ENCODE data around the gene DISP3. TPM values are rescaled to one million over a fixed set of nuclear protein-coding genes. Genes with fewer than 3 reads are reported as not detected.

DISP3 gene
- total RNA-seq, 2 experiments from 2014 or later = 0.97 to 1.7 TPM

DNA sequence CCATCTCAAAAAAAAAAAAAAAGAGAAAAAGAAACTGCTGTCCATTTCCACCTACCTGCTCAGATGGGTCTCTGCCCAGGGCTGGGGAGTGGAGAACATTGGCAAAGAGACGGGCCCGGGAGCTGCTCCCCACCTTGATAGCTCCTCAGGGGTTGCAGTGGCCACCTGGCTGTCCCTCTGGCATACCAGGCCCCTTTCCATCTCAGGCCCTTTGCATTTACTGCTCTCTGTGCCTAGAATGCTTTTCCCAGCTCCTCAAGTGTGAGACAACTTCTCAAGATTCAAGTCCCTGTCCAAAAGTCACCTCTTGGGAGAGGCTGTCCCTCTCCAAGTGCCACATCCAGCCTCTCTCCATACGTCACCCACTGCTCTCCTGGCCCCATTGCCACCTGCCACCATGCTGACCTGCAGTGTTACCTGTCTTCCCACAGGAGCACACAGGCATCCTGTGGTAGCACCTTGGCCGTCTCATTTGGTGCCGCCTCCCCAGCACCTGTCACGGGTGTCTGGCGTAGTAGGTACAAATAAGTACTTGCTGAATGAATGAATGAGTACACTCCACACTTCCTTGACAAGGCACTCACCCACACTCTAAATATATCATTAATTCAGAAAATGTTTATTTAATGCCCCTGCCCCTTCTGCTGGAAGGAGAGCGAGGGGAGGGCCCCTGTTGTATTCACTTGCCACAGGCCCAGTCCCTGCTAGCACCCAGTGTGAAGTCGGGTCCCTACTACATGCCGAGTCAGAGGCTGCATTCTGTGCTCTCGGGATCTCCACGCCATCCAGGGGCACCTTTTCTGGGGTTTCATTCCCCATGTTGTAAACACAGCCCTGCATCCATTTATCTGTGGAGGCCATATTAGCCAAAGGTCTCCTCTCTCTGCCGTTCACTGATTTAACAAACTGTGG lies 48.8 kb downstream of the DISP3 start:
- Histone ChIP-seq H3K4me3 (ENCODE audit: low read depth, low read length, poor library complexity, severe bottlenecking) (no peak overlapping the region), H3K36me3 (ENCODE audit: insufficient read depth, low read length) (no peaks in the 10 kb centered on the region), H3K4me1 (ENCODE audit: insufficient read depth, low read length, poor library complexity, severe bottlenecking) (no peaks in the 10 kb centered on the region), H3K9me2 (ENCODE audit: insufficient read depth, low read length) (no peaks in the 10 kb centered on the region), H3K4me2 (ENCODE audit: low read length) (no peak overlapping the region), H3K79me2 (ENCODE audit: insufficient read depth, low read depth, low read length) (no peaks in the 10 kb centered on the region), H2AFZ (ENCODE audit: low read length) (no peak overlapping the region), H3K9me3 (ENCODE audit: low read length) (no peaks in the 10 kb centered on the region), H4K20me1 (ENCODE audit: insufficient read depth, low read length) (no peaks in the 10 kb centered on the region), H3K27ac (ENCODE audit: low read depth, low read length, poor library complexity, severe bottlenecking) (no peak overlapping the region)
- intact Hi-C loops (cut with micrococcal nuclease; ENCODE audit: unreplicated experiment) = no loop called here
- ChIA-PET POLR2A (no interaction called here), CTCF (ENCODE audit: unreplicated experiment) (no interaction called here)
- DNase-seq (ENCODE audit: low spot score) = no peak
- no TSS peak for BruUV-seq (replicated peaks)
- TF ChIP-seq EZH2phosphoT487 (IDR thresholded peaks at IDR 0.05; ENCODE audit: borderline replicate concordance, low read depth, low read length) = no peak
- no peak for TF ChIP-seq CTCF (conservative IDR thresholded peaks at IDR 0.05; ENCODE audit: low read length)

- CTCF ChIA-PET (ENCODE audit: unreplicated experiment) = no interaction called here
- Histone ChIP-seq H2AFZ (ENCODE audit: low read length) (no peak overlapping the region), H3K9me2 (ENCODE audit: insufficient read depth, low read length) (no peaks in the 10 kb centered on the region), H3K4me2 (ENCODE audit: low read length) (no peak overlapping the region), H3K36me3 (ENCODE audit: insufficient read depth, low read length) (no peaks in the 10 kb centered on the region), H3K9me3 (ENCODE audit: low read length) (no peaks in the 10 kb centered on the region), H4K20me1 (ENCODE audit: insufficient read depth, low read length) (no peaks in the 10 kb centered on the region), H3K27ac (ENCODE audit: low read depth, low read length, poor library complexity, severe bottlenecking) (no peak overlapping the region), H3K4me1 (ENCODE audit: insufficient read depth, low read length, poor library complexity, severe bottlenecking) (no peaks in the 10 kb centered on the region), H3K79me2 (ENCODE audit: insufficient read depth, low read depth, low read length) (no peaks in the 10 kb centered on the region), H3K4me3 (ENCODE audit: low read depth, low read length, poor library complexity, severe bottlenecking) (no peak overlapping the region)
- POLR2A ChIA-PET = interaction anchor here (0.5 kb wide), 1 partner anchor 126 kb away, joined by 6 read pairs; the partner anchor contains the start of gene FBXO44
- TF ChIP-seq CTCF (conservative IDR thresholded peaks at IDR 0.05; ENCODE audit: low read length) = no peak
- no peak for TF ChIP-seq EZH2phosphoT487 (IDR thresholded peaks at IDR 0.05; ENCODE audit: borderline replicate concordance, low read depth, low read length)
- BruUV-seq (replicated peaks) = no TSS peak
- intact Hi-C loops (cut with micrococcal nuclease; ENCODE audit: unreplicated experiment) = no loop called here
- no peak for DNase-seq (ENCODE audit: low spot score)
Measured at GRCh38 chr1:11528611-11529261, 49.8 kb downstream of the DISP3 start.

DNA sequence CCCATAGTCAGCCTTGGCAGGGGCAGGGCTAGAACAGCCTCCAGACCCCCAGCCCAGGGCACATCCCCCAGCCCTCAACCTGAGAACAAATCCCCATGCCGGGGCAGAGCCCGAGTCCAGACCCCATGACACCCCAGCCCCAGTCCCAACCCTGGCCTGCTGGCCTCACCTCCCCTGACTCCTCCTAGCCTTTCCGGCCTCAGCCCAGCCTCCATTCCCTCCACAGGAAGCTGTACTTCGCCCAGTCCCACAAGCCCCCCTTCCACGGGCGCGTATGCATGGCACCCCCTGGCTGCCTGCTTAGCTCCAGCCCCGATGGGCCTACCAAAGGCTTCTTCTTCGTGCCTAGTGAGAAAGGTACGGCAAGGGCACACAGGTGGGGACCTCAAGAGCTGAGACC lies 50.4 kb downstream of the DISP3 start:
- CTCF ChIA-PET (ENCODE audit: unreplicated experiment) = no interaction called here
- no peaks in the 10 kb centered on the region for H3K9me2 ChIP-seq (ENCODE audit: insufficient read depth, low read length)
- TF ChIP-seq EZH2phosphoT487 (IDR thresholded peaks at IDR 0.05; ENCODE audit: borderline replicate concordance, low read depth, low read length) (no peak), CTCF (conservative IDR thresholded peaks at IDR 0.05; ENCODE audit: low read length) (no peak)
- no peak for DNase-seq (ENCODE audit: low spot score)
- H4K20me1 ChIP-seq (ENCODE audit: insufficient read depth, low read length) = no peaks in the 10 kb centered on the region
- no peaks in the 10 kb centered on the region for H3K4me1 ChIP-seq (ENCODE audit: insufficient read depth, low read length, poor library complexity, severe bottlenecking)
- no peaks in the 10 kb centered on the region for H3K9me3 ChIP-seq (ENCODE audit: low read length)
- no peaks in the 10 kb centered on the region for H3K36me3 ChIP-seq (ENCODE audit: insufficient read depth, low read length)
- no peaks in the 10 kb centered on the region for H3K79me2 ChIP-seq (ENCODE audit: insufficient read depth, low read depth, low read length)
- no peak overlapping the region for H3K4me3 ChIP-seq (ENCODE audit: low read depth, low read length, poor library complexity, severe bottlenecking)
- POLR2A ChIA-PET = no interaction called here
- BruUV-seq (replicated peaks) = no TSS peak
- no peak overlapping the region for H3K27ac ChIP-seq (ENCODE audit: low read depth, low read length, poor library complexity, severe bottlenecking)
- no peak overlapping the region for H2AFZ ChIP-seq (ENCODE audit: low read length)
- intact Hi-C loops (cut with micrococcal nuclease; ENCODE audit: unreplicated experiment) = no loop called here
- no peak overlapping the region for H3K4me2 ChIP-seq (ENCODE audit: low read length)
